HepG2 (cell line): ENCODE data around the gene RAB22A. TPM values are rescaled to one million over a fixed set of nuclear protein-coding genes. Genes with fewer than 3 reads are reported as not detected.

Source experiments
- GLI4 ChIP-seq: sonication (generic); formaldehyde crosslinking; IDR thresholded peaks from 2 replicates; pipeline ENCODE4 v1.5.1; 2020; ENCODE audit warnings: missing genetic modification reagents, mild to moderate bottlenecking, moderate library complexity, borderline replicate concordance
- JDP2 ChIP-seq: sonication (generic); formaldehyde crosslinking; IDR thresholded peaks from 2 replicates; pipeline ENCODE4 v1.8.1; 2022; ENCODE audit warnings: missing genetic modification reagents, borderline replicate concordance
- KDM1A ChIP-seq: IDR thresholded peaks from 2 replicates; pipeline ENCODE4 v1.6.1; 2016; ENCODE audit warnings: missing compliant biosample characterization
- MEIS1 ChIP-seq: sonication (generic); formaldehyde crosslinking; IDR thresholded peaks from 2 replicates; pipeline ENCODE4 v1.9.0; 2021; ENCODE audit warnings: mild to moderate bottlenecking, missing genetic modification reagents, moderate library complexity, borderline replicate concordance
- NFKBIZ ChIP-seq: IDR thresholded peaks from 2 replicates; pipeline ENCODE4 v1.6.1; 2018; ENCODE audit warnings: missing genetic modification reagents, missing compliant biosample characterization
- RXRB ChIP-seq: IDR thresholded peaks from 2 replicates; pipeline ENCODE4 v1.6.1; 2016; ENCODE audit warnings: borderline replicate concordance, missing genetic modification reagents, missing compliant biosample characterization
- SAFB2 ChIP-seq: sonication (generic); formaldehyde crosslinking; IDR thresholded peaks from 2 replicates; pipeline ENCODE4 v1.5.1; 2020; ENCODE audit warnings: missing genetic modification reagents, low read depth, mild to moderate bottlenecking, borderline replicate concordance
- SMAD9 ChIP-seq: sonication (generic); formaldehyde crosslinking; IDR thresholded peaks from 2 replicates; pipeline ENCODE4 v1.5.1; 2020; ENCODE audit warnings: mild to moderate bottlenecking, missing genetic modification reagents
- TBP ChIP-seq: sonication (generic); formaldehyde crosslinking; IDR thresholded peaks from 2 replicates; pipeline ENCODE4 v1.5.0; 2020; ENCODE audit warnings: missing genetic modification reagents
- YY1 ChIP-seq: IDR thresholded peaks from 2 replicates; pipeline ENCODE4 v1.6.1; 2011; ENCODE audit warnings: low read length, low read depth, moderate library complexity, mild to moderate bottlenecking; ENCODE audit not compliant: insufficient read depth, insufficient replicate concordance
- ZBTB21 ChIP-seq: sonication (generic); formaldehyde crosslinking; IDR thresholded peaks from 2 replicates; pipeline ENCODE4 v1.4.0; 2020; ENCODE audit warnings: missing genetic modification reagents
- ZFP1 ChIP-seq: IDR thresholded peaks from 2 replicates; pipeline ENCODE4 v1.6.1; 2016
- ZNF207 ChIP-seq: fragments of 450-650 bp; IDR thresholded peaks from 2 replicates; pipeline ENCODE4 v1.6.1; 2016; ENCODE audit warnings: antibody characterized with exemption, borderline replicate concordance
- ZNF431 ChIP-seq: sonication (generic); formaldehyde crosslinking; IDR thresholded peaks from 2 replicates; pipeline ENCODE4 v1.9.0; 2022; ENCODE audit warnings: missing genetic modification reagents, low read depth, mild to moderate bottlenecking, borderline replicate concordance
- ZNF543 ChIP-seq: sonication (generic); formaldehyde crosslinking; IDR thresholded peaks from 2 replicates; pipeline ENCODE4 v1.4.0; 2020; ENCODE audit warnings: mild to moderate bottlenecking, missing genetic modification reagents
- polyA plus RNA-seq, 8 experiments: library from polyadenylated mRNA; depleted of rRNA in 3 of 8; stranded (reverse) in 7 of 8; unstranded in 1 of 8; fragments of >200 nt; fragmentation: Illumina TruSeq in 4 of 8; extraction: Trizol in 4 of 8; gene quantifications; 2 replicates each; pipeline versions ENCODE4 v1.2.1 to v1.2.3, GENCODE V29; 2011 to 2016; ENCODE audit warnings: low read depth in 4 of 8, missing spikeins in 1 of 8, mixed read lengths in 1 of 8; ENCODE audit not compliant: insufficient read depth in 1 of 8
- total RNA-seq, 5 experiments: library from RNA; depleted of rRNA; stranded (reverse); fragments of >200 nt; fragmentation: Illumina TruSeq; extraction: Trizol; gene quantifications; 2 replicates each; pipeline ENCODE4 v1.2.3, GENCODE V29; 2016; ENCODE audit warnings: low read depth in 1 of 5
- TF ChIP-seq, protein P1 (sequence below): sonication (generic); formaldehyde crosslinking; IDR thresholded peaks from one replicate; pipeline ENCODE4 v1.5.1; 2020; ENCODE audit warnings: mild to moderate bottlenecking, missing genetic modification reagents; ENCODE audit errors: not compliant biosample characterization
- TF ChIP-seq, protein P2 (sequence below): sonication (generic); formaldehyde crosslinking; IDR thresholded peaks from 2 replicates; pipeline ENCODE4 v1.4.0; 2020; ENCODE audit warnings: missing genetic modification reagents, borderline replicate concordance

RAB22A gene
- total and polyA plus RNA-seq, 2 of the 13 experiments (the other 11 are each of a cell fraction or from before 2014, with no cell fraction given), result 10.7 to 11.2 TPM

DNA sequence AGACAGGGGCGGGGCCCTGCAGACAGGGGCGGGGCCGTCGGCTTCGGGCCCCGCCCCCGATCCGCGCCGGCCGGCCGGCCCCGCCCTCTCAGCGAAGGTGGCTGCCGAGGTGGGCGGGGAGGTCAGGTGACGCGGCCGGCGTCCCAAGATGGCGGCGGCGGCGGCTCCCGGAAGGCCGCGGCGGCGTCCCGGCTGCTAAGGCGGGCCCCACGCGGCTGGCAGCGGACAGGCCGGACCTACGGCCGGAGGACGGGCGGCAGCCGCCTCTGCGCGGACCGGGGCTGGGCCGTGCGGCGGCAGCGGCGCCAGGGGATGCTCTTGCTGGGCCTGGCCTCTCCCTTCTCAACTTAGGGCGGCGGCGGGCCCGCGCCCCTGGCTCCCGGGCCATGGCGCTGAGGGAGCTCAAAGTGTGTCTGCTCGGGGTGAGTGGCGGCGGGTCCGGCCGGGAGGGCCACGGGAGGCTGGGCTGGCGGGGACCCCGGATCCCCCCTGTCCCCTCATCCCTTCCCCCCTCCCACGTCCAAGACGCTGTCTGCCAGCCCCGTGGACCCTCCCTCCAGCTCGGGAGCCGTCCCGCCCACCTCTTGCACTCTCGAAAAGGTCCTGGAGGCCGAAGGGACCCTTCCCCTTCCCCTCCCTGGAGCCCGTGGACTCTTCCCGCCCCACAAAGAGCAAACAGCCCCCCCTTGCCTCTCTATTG lies at the start of gene RAB22A (continued):
- TF ChIP-seq, protein P1, sequence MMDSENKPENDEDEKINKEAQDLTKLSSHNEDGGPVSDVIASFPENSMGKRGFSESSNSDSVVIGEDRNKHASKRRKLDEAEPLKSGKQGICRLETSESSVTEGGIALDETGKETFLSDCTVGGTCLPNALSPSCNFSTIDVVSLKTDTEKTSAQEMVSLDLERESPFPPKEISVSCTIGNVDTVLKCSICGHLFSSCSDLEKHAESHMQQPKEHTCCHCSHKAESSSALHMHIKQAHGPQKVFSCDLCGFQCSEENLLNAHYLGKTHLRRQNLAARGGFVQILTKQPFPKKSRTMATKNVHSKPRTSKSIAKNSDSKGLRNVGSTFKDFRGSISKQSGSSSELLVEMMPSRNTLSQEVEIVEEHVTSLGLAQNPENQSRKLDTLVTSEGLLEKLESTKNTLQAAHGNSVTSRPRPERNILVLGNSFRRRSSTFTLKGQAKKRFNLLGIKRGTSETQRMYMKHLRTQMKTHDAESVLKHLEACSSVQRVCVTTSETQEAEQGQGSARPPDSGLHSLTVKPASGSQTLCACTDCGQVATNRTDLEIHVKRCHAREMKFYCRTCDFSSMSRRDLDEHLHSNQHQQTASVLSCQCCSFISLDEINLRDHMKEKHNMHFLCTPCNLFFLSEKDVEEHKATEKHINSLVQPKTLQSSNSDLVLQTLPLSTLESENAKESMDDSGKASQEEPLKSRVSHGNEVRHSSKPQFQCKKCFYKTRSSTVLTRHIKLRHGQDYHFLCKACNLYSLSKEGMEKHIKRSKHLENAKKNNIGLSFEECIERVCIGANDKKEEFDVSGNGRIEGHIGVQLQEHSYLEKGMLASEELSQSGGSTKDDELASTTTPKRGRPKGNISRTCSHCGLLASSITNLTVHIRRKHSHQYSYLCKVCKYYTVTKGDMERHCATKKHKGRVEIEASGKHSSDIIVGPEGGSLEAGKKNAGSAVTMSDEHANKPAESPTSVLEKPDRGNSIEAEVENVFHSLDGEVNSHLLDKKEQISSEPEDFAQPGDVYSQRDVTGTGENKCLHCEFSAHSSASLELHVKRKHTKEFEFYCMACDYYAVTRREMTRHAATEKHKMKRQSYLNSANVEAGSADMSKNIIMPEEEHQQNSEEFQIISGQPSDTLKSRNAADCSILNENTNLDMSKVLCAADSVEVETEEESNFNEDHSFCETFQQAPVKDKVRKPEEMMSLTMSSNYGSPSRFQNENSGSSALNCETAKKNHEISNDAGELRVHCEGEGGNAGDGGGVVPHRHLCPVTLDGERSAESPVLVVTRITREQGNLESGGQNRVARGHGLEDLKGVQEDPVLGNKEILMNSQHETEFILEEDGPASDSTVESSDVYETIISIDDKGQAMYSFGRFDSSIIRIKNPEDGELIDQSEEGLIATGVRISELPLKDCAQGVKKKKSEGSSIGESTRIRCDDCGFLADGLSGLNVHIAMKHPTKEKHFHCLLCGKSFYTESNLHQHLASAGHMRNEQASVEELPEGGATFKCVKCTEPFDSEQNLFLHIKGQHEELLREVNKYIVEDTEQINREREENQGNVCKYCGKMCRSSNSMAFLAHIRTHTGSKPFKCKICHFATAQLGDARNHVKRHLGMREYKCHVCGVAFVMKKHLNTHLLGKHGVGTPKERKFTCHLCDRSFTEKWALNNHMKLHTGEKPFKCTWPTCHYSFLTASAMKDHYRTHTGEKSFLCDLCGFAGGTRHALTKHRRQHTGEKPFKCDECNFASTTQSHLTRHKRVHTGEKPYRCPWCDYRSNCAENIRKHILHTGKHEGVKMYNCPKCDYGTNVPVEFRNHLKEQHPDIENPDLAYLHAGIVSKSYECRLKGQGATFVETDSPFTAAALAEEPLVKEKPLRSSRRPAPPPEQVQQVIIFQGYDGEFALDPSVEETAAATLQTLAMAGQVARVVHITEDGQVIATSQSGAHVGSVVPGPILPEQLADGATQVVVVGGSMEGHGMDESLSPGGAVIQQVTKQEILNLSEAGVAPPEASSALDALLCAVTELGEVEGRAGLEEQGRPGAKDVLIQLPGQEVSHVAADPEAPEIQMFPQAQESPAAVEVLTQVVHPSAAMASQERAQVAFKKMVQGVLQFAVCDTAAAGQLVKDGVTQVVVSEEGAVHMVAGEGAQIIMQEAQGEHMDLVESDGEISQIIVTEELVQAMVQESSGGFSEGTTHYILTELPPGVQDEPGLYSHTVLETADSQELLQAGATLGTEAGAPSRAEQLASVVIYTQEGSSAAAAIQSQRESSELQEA, result no peak
- TF ChIP-seq ZNF431 (CRISPR knock-in tag) (peak; percentile 82), YY1 (peak; percentile 97), ZBTB21 (CRISPR knock-in tag) (no peak), TBP (CRISPR knock-in tag) (no peak), KDM1A (no peak), MEIS1 (CRISPR knock-in tag) (peak; percentile 33; the same call in 1 of the 2 replicates), RXRB (no peak), SAFB2 (peak; percentile 86), NFKBIZ (CRISPR knock-in tag) (no peak), SMAD9 (CRISPR knock-in tag) (no peak), ZNF207 (no peak), ZFP1 (CRISPR knock-in tag) (no peak), GLI4 (CRISPR knock-in tag) (no peak), ZNF543 (CRISPR knock-in tag) (0 out of 2 replicates have a peak, but pooled peaks have one; percentile 37), JDP2 (CRISPR knock-in tag) (no peak)
- TF ChIP-seq, protein P2, sequence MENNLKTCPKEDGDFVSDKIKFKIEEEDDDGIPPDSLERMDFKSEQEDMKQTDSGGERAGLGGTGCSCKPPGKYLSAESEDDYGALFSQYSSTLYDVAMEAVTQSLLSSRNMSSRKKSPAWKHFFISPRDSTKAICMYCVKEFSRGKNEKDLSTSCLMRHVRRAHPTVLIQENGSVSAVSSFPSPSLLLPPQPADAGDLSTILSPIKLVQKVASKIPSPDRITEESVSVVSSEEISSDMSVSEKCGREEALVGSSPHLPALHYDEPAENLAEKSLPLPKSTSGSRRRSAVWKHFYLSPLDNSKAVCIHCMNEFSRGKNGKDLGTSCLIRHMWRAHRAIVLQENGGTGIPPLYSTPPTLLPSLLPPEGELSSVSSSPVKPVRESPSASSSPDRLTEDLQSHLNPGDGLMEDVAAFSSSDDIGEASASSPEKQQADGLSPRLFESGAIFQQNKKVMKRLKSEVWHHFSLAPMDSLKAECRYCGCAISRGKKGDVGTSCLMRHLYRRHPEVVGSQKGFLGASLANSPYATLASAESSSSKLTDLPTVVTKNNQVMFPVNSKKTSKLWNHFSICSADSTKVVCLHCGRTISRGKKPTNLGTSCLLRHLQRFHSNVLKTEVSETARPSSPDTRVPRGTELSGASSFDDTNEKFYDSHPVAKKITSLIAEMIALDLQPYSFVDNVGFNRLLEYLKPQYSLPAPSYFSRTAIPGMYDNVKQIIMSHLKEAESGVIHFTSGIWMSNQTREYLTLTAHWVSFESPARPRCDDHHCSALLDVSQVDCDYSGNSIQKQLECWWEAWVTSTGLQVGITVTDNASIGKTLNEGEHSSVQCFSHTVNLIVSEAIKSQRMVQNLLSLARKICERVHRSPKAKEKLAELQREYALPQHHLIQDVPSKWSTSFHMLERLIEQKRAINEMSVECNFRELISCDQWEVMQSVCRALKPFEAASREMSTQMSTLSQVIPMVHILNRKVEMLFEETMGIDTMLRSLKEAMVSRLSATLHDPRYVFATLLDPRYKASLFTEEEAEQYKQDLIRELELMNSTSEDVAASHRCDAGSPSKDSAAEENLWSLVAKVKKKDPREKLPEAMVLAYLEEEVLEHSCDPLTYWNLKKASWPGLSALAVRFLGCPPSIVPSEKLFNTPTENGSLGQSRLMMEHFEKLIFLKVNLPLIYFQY, result no peak; the same call in 1 of the 2 replicates
